MG63 (cell line): ENCODE measurements around the gene BANF2. TPM values are rescaled to one million over a fixed set of nuclear protein-coding genes. Genes with fewer than 3 reads are reported as not detected.

Source experiments
- DNase-seq: peaks from one replicate; pipeline ENCODE4 v3.0.0-alpha.2; 2020
- H3K27me3 ChIP-seq: fragments of 250-450 bp; sonication (Bioruptor Pico); 2 replicates; pipeline ENCODE4 v1.5.1; 2020; ENCODE audit warnings: mild to moderate bottlenecking, moderate library complexity
- H3K36me3 ChIP-seq: fragments of 250-450 bp; sonication (Bioruptor Pico); 2 replicates; pipeline ENCODE4 v1.5.1; 2020; ENCODE audit warnings: mild to moderate bottlenecking, moderate library complexity
- H3K4me3 ChIP-seq: fragments of 250-450 bp; sonication (Bioruptor Pico); 2 replicates; pipeline ENCODE4 v1.5.1; 2020; ENCODE audit warnings: mild to moderate bottlenecking, moderate library complexity
- H3K9me3 ChIP-seq: fragments of 250-450 bp; sonication (Bioruptor Pico); 2 replicates; pipeline ENCODE4 v1.5.1; 2020; ENCODE audit warnings: mild to moderate bottlenecking, moderate library complexity
- total RNA-seq: library from RNA; depleted of rRNA; stranded (reverse); fragments of >200 nt; shearing (Covaris generic); gene quantifications from 2 replicates; pipeline ENCODE4 v1.2.3, GENCODE V29; 2014; ENCODE audit warnings: low replicate concordance

The BANF2 gene
- total RNA-seq, 1 experiment from 2014 or later = not detected

GRCh38 chr20:17735206-17735804, 35.5 kb downstream of the BANF2 start:
- DNase-seq = peak; percentile 15
- no peak overlapping the region for H3K4me3 ChIP-seq
- no peaks in the 10 kb centered on the region for H3K9me3 ChIP-seq
- H3K36me3 ChIP-seq = no peaks in the 10 kb centered on the region
- no peaks in the 10 kb centered on the region for H3K27me3 ChIP-seq

DNA sequence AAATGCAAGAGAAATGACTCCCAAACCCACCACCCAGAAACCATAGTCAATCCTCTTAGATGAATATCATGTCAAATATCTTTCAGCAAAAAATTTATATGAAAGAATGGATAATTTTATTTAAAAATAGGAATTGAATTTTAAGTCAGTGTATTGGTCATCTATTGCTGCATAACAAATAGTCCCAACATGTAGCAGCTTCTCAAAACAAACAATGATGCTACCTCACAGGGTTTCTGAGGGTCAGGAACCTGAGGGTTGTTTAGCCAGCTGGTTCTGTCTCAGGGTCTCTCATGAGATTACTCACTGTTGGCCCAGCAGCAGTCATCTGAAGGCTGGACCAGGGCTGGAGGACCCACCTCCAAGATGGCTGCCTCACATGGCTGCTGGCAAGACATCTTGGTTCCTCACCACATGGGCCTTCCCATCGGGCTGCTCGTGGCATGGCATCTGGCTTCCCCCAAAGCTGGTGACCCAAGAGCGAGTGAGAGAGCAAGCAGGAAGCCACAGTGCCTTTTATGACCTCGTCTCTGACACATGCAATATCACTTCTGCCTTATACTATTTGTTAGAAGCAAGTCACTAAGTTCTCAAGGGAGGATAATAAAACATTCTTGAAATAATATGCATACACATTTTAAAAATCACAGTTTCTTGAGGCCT, 36.3 kb downstream of the BANF2 start:
- no peak for DNase-seq
- H3K4me3 ChIP-seq = no peak overlapping the region
- H3K9me3 ChIP-seq = no peaks in the 10 kb centered on the region
- no peaks in the 10 kb centered on the region for H3K27me3 ChIP-seq
- H3K36me3 ChIP-seq = no peaks in the 10 kb centered on the region

DNA sequence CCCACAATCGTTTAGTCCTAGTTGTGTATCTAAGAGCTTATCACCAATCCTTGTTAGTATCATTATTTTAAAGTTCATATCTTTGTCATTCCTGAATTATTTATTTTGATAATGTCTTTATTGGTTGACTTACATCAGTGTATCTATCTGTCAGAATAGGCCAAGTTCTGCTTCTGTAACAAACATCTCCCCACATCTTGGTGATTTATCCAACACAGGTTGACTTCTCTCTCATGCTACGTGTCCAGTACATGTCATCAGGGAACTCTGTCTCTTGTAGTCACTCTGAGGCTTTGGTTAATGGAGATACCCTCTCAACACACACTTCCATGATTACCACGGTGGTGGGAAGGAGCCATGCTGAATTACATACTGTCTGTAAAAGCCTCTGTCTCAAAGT, 38.4 kb downstream of the BANF2 start:
- Histone ChIP-seq H3K4me3 (no peak overlapping the region), H3K9me3 (no peaks in the 10 kb centered on the region), H3K36me3 (no peaks in the 10 kb centered on the region), H3K27me3 (no peaks in the 10 kb centered on the region)
- no peak for DNase-seq

DNA sequence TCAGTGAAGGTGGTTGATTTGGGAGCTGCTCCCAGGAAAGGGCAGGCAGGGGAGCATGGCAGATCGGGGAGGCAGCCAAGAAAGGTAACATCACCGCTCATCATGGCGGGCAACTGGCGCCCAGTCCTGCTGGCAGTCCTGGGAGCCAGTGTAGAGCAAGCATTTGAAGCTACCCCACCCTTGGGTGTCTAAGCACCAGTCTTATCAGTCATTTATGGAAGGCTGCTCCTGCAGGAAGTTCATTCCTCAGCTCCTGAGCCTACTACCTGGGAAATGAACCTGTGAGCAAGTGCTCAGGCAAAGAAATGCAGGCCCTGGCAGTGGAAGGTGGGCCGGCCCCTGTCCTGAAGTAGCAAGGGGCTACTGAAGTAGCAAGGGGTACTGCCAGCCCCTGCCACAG, 41.5 kb downstream of the BANF2 start:
- no peaks in the 10 kb centered on the region for H3K9me3 ChIP-seq

DNA sequence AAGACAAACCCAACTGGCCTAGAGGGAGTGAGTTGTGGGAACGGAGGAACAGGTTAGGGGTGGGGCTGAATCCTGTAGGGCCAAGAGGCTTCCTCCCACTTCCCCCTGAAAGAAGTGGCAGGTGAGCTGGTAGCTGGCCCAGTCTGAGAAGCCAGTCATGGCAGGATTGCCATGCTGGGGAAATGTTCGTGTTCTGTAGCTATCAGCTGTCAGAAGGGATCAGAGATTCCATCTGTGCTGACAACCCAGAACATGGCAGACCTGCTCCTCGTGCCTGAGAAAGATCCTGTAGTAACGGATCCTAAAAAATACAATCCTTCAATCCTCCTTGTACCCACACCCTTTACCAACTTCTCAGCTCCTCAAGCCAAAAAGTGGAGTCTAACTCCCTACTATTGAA, 43.0 kb downstream of the BANF2 start:
- Histone ChIP-seq H3K9me3 (no peaks in the 10 kb centered on the region), H3K36me3 (no peaks in the 10 kb centered on the region), H3K4me3 (no peak overlapping the region), H3K27me3 (no peaks in the 10 kb centered on the region)
- no peak for DNase-seq

More for the DNA sequence above, 41.5 kb downstream of the BANF2 start:
- Histone ChIP-seq H3K36me3 (no peaks in the 10 kb centered on the region), H3K27me3 (no peaks in the 10 kb centered on the region), H3K4me3 (no peak overlapping the region)
- DNase-seq = no peak

GRCh38 chr20:17743677-17744076, 43.9 kb downstream of the BANF2 start:
- no peaks in the 10 kb centered on the region for H3K36me3 ChIP-seq
- no peaks in the 10 kb centered on the region for H3K9me3 ChIP-seq
- no peak for DNase-seq
- no peaks in the 10 kb centered on the region for H3K27me3 ChIP-seq
- no peak overlapping the region for H3K4me3 ChIP-seq

GRCh38 chr20:17747431-17747846, 47.7 kb downstream of the BANF2 start:
- Histone ChIP-seq H3K36me3 (no peaks in the 10 kb centered on the region), H3K27me3 (no peaks in the 10 kb centered on the region), H3K4me3 (no peak overlapping the region), H3K9me3 (no peaks in the 10 kb centered on the region)
- DNase-seq = peak; percentile 75

- DNase-seq = no peak
- Histone ChIP-seq H3K4me3 (no peak overlapping the region), H3K27me3 (no peaks in the 10 kb centered on the region), H3K9me3 (no peaks in the 10 kb centered on the region), H3K36me3 (no peaks in the 10 kb centered on the region)
These were observed 48.5 kb downstream of the BANF2 start for GRCh38 chr20:17748279-17748678.

GRCh38 chr20:17749626-17749977, 49.8 kb downstream of the BANF2 start:
- Histone ChIP-seq H3K9me3 (no peaks in the 10 kb centered on the region), H3K27me3 (no peaks in the 10 kb centered on the region), H3K36me3 (no peaks in the 10 kb centered on the region), H3K4me3 (no peak overlapping the region)
- DNase-seq = no peak

GRCh38 chr20:17749978-17750721, 50.4 kb downstream of the BANF2 start:
- DNase-seq = peak; percentile 23

GRCh38 chr20:17750722-17751045, 50.9 kb downstream of the BANF2 start:
- Histone ChIP-seq H3K4me3 (no peak overlapping the region), H3K36me3 (no peaks in the 10 kb centered on the region), H3K9me3 (no peaks in the 10 kb centered on the region), H3K27me3 (no peaks in the 10 kb centered on the region)
- DNase-seq = no peak

More at GRCh38 chr20:17749978-17750721, 50.4 kb downstream of the BANF2 start:
- no peak overlapping the region for H3K4me3 ChIP-seq
- no peaks in the 10 kb centered on the region for H3K27me3 ChIP-seq
- H3K36me3 ChIP-seq = no peaks in the 10 kb centered on the region
- H3K9me3 ChIP-seq = no peaks in the 10 kb centered on the region

- no peaks in the 10 kb centered on the region for H3K27me3 ChIP-seq
- H3K4me3 ChIP-seq = no peak overlapping the region
- no peaks in the 10 kb centered on the region for H3K36me3 ChIP-seq
- no peaks in the 10 kb centered on the region for H3K9me3 ChIP-seq
- no peak for DNase-seq
These were observed 51.9 kb downstream of the BANF2 start for GRCh38 chr20:17751640-17752039.

- H3K4me3 ChIP-seq = no peak overlapping the region
- H3K27me3 ChIP-seq = no peaks in the 10 kb centered on the region
- DNase-seq = no peak
- H3K36me3 ChIP-seq = no peaks in the 10 kb centered on the region
- no peaks in the 10 kb centered on the region for H3K9me3 ChIP-seq
These were observed 52.7 kb downstream of the BANF2 start for GRCh38 chr20:17752459-17752858.

GRCh38 chr20:17753516-17753915, 53.8 kb downstream of the BANF2 start:
- H3K4me3 ChIP-seq = no peak overlapping the region
- no peaks in the 10 kb centered on the region for H3K9me3 ChIP-seq
- no peaks in the 10 kb centered on the region for H3K27me3 ChIP-seq
- DNase-seq = no peak
- H3K36me3 ChIP-seq = no peaks in the 10 kb centered on the region

DNA sequence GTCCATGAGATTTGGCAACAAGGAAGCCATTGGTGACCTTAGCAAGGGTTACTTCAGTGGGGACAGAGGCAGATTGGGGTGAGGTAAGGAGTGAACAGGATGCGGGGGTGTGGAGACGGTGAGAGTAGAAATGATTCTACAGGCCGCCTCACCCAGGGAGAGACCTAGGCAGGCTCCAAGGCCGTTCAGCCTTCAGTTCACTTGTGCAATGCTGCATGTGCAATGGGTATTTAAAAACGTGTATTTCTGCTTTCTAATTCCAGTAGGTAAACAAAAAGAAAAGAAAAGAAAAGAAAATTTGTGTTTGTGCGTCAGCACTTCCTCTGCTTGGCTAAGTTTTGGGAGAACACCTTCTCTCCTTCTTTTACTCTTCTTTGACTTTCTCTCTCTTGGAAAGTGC, 56.8 kb downstream of the BANF2 start:
- H3K27me3 ChIP-seq = no peaks in the 10 kb centered on the region
- no peaks in the 10 kb centered on the region for H3K9me3 ChIP-seq
- no peaks in the 10 kb centered on the region for H3K36me3 ChIP-seq
- no peak overlapping the region for H3K4me3 ChIP-seq
- DNase-seq = no peak

DNA sequence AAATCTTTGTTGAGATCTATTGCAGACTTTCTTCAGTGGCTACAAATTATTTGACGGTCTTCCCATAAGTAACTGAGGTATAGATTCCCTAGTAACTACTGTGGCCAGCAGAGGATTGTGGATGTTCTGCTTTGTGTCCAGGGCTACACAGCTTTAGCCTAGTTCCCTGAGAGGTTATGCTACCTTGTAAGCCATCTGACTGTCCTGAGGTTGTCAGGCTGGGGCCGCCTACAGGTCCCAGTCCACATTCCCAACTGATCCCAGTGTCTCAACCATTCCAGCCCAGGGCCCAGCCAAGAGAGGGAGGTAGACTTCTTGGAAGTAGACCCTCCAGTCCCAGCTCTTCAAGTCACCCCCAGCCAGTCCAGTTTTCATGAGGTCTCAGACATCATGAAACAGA, 57.7 kb downstream of the BANF2 start:
- H3K36me3 ChIP-seq = no peaks in the 10 kb centered on the region
- no peak overlapping the region for H3K4me3 ChIP-seq
- H3K9me3 ChIP-seq = no peaks in the 10 kb centered on the region
- DNase-seq = no peak
- H3K27me3 ChIP-seq = no peaks in the 10 kb centered on the region

DNA sequence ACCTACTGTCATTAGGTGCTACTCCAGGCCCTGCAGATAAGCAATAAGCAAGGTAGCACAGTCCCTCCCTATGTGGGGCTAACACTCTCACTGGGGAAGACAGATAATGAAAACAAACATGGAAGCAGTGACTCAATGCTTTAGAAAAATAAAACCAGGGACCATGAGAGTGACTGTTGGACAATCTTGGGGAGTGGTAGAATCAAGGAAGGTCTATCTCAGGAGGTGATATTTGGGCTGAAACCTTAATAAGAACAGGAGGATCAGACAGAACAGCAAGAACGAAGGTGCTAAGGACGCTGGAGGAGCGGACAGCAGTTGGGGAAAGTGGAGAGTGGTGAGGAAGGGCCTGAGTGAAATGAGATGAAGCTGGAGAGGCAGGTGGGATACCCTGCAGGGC, 58.2 kb downstream of the BANF2 start:
- no peaks in the 10 kb centered on the region for H3K27me3 ChIP-seq
- no peak for DNase-seq
- no peak overlapping the region for H3K4me3 ChIP-seq
- H3K36me3 ChIP-seq = no peaks in the 10 kb centered on the region
- H3K9me3 ChIP-seq = no peaks in the 10 kb centered on the region

- no peak for DNase-seq
- Histone ChIP-seq H3K4me3 (no peak overlapping the region), H3K36me3 (no peaks in the 10 kb centered on the region), H3K27me3 (no peaks in the 10 kb centered on the region), H3K9me3 (no peaks in the 10 kb centered on the region)
These were observed 58.7 kb downstream of the BANF2 start for GRCh38 chr20:17758512-17758911.
